GM12864 (cell line): Measurements from ENCODE around the gene IGSF23.
"Not testable (repeated sequence)": the region's sequence is repeated elsewhere in the genome, so short reads cannot be mapped to it uniquely, and the experiment has no call there.

Experiments
- DNase-seq: peaks from one replicate; pipeline ENCODE4 v3.0.0-alpha.2; 2011; ENCODE audit warnings: low read depth
- H3K4me3 ChIP-seq: 2 replicates; pipeline ENCODE4 v1.5.1; 2011; ENCODE audit warnings: mild to moderate bottlenecking, low read depth, low read length, control low read depth
- CTCF ChIP-seq: IDR thresholded peaks from 2 replicates; pipeline ENCODE4 v1.5.1; 2011; ENCODE audit warnings: low read depth, mild to moderate bottlenecking, moderate library complexity, low read length, control low read depth, inconsistent platforms; ENCODE audit errors: missing control alignments

The IGSF23 gene

GRCh38 chr19:44666852-44667556 lies 53.6 kb downstream of the IGSF23 start:
- TF ChIP-seq CTCF = no peak
- no peak overlapping the region for H3K4me3 ChIP-seq
- no peak for DNase-seq

- TF ChIP-seq CTCF = no peak
Measured at GRCh38 chr19:44668985-44669764, 55.8 kb downstream of the IGSF23 start.

DNA sequence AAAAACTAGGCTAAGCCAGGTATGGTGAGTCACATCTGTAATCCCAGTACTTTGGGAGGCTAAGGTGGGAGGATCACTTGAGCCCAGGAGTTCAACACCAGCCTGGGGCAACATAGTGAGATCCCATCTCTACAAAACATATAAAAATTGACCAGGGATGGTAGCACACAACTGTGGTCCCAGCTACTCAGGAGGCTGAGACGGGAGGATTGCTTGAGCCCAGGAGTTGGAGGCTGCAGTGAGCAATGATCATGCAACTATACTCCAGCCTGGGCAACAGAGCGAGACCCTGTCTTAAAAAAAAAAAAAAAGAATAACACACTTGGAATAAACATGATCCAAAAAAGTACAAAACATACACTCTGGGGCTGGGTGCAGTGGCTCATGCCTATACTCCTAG lies 56.7 kb downstream of the IGSF23 start:
- not testable (repeated sequence) for DNase-seq, H3K4me3 ChIP-seq

More at GRCh38 chr19:44668985-44669764, 55.8 kb downstream of the IGSF23 start:
- no peak overlapping the region for H3K4me3 ChIP-seq
- no peak for DNase-seq

- no peak for TF ChIP-seq CTCF
- no peak for DNase-seq
Measured at GRCh38 chr19:44671400-44671799, 58.0 kb downstream of the IGSF23 start, which contains the start of gene CEACAM19. TSS of gene CEACAM19 (plus strand) at chr19:44671482. CDS start at chr19:44671932, 450 bp downstream.

GRCh38 chr19:44672226-44672625 lies 58.9 kb downstream of the IGSF23 start:
- TF ChIP-seq CTCF = no peak
- no peak for DNase-seq
- no peak overlapping the region for H3K4me3 ChIP-seq

More at GRCh38 chr19:44671400-44671799, 58.0 kb downstream of the IGSF23 start, which contains the start of gene CEACAM19:
- H3K4me3 ChIP-seq = no peak within 1 kb of the TSS

DNA sequence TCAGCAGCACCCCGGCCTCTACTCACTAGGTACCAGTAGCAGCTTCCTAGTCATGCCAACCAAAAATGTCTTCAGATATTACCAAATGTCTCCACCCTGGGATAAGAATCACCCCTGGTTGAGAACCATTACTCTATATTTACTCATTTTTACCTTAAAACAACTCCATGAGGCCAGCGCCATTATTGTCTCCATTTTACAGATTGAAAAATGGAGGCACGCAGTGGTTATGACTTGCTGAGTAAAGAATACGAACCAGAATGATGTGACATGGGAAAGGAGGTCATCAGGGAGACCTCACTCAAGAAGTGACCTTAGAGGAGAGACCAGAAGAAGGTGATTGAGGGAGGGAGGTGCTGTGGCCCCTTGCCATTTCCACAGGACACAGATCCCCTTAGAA lies 60.1 kb downstream of the IGSF23 start:
- no peak for TF ChIP-seq CTCF
- DNase-seq = no peak
- H3K4me3 ChIP-seq = no peak overlapping the region

GRCh38 chr19:44675521-44675920 lies 62.2 kb downstream of the IGSF23 start:
- DNase-seq = no peak
- no peak overlapping the region for H3K4me3 ChIP-seq
- no peak for TF ChIP-seq CTCF
